IMR-90 (cell line): ENCODE measurements around the gene CCT5. TPM values are rescaled to one million over a fixed set of nuclear protein-coding genes. Genes with fewer than 3 reads are reported as not detected.
"Not testable (repeated sequence)": the region's sequence is repeated elsewhere in the genome, so short reads cannot be mapped to it uniquely, and the experiment has no call there.

ENCODE experiments used
- ATAC-seq: fragments of 200-7000 bp; cut with Tn5 transposase; 2 replicates; pipeline ENCODE4 v1.9.1; 2020; ENCODE audit warnings: low read depth, mild to moderate bottlenecking, moderate library complexity
- BruUV-seq: library from RNA; stranded (reverse); fragments of 400-500 nt; replicated peaks from 2 replicates; lab custom pipeline; 2021; lab: Mats Ljungman, UMichigan
- CTCF ChIA-PET: fragments of 300-600 bp; formaldehyde crosslinking; extraction: SDS; loops from one replicate; lab custom pipeline; 2021; ENCODE audit warnings: antibody characterized with exemption; lab: Yijun Ruan, JAX
- POLR2A ChIA-PET: fragments of 300-600 bp; sonication (Branson Sonifier 250); formaldehyde crosslinking; loops from one replicate; lab custom pipeline; 2022; ENCODE audit warnings: antibody characterized with exemption; ENCODE audit not compliant: unreplicated experiment; lab: Charles Lee
- DNase-seq: peaks from one replicate; pipeline ENCODE4 v3.0.0; 2013
- H2AFZ ChIP-seq: replicated peaks from 2 replicates; pipeline ENCODE3; 2013; ENCODE audit warnings: low read length, mild to moderate bottlenecking; ENCODE audit not compliant: poor library complexity
- H2AK5ac ChIP-seq: 2 replicates; pipeline ENCODE4 v1.6.1; 2013; ENCODE audit warnings: low read depth, low read length, inconsistent platforms
- H2AK9ac ChIP-seq: replicated peaks from 2 replicates; pipeline ENCODE3; 2013; ENCODE audit warnings: mild to moderate bottlenecking, low read depth, low read length, moderate library complexity; ENCODE audit not compliant: poor library complexity
- H2BK120ac ChIP-seq: 2 replicates; pipeline ENCODE4 v1.6.1; 2013; ENCODE audit warnings: low read depth, low read length, inconsistent platforms
- H2BK15ac ChIP-seq: 3 replicates; pipeline ENCODE4 v1.6.1; 2013; ENCODE audit warnings: low read depth, low read length, inconsistent platforms
- H2BK20ac ChIP-seq: 2 replicates; pipeline ENCODE4 v1.6.1; 2013; ENCODE audit warnings: low read depth, mild to moderate bottlenecking, inconsistent platforms, low read length, moderate library complexity
- H2BK5ac ChIP-seq: 2 replicates; pipeline ENCODE4 v1.6.1; 2013; ENCODE audit warnings: mild to moderate bottlenecking, low read depth, low read length, inconsistent platforms; ENCODE audit not compliant: poor library complexity, severe bottlenecking
- H3K14ac ChIP-seq: replicated peaks from 2 replicates; pipeline ENCODE4 v1.6.1; 2013; ENCODE audit warnings: low read depth, low read length, inconsistent platforms
- H3K18ac ChIP-seq: 2 replicates; pipeline ENCODE4 v1.6.1; 2013; ENCODE audit warnings: low read depth, low read length, control low read depth
- H3K23ac ChIP-seq: 2 replicates; pipeline ENCODE4 v1.6.1; 2013; ENCODE audit warnings: low read depth, low read length, inconsistent platforms
- H3K27ac ChIP-seq: 2 replicates; pipeline ENCODE4 v1.5.1; 2013; ENCODE audit warnings: mild to moderate bottlenecking, control low read depth, low read length; ENCODE audit not compliant: insufficient read depth
- H3K27me3 ChIP-seq: 2 replicates; pipeline ENCODE4 v1.6.1; 2013; ENCODE audit warnings: low read length; ENCODE audit not compliant: control insufficient read depth, insufficient read depth
- H3K36me3 ChIP-seq: 2 replicates; pipeline ENCODE4 v1.6.1; 2013; ENCODE audit warnings: low read length, mixed read lengths; ENCODE audit not compliant: control insufficient read depth, insufficient read depth
- H3K4ac ChIP-seq: 2 replicates; pipeline ENCODE4 v1.6.1; 2013; ENCODE audit warnings: low read depth, low read length, inconsistent platforms
- H3K4me1 ChIP-seq: 2 replicates; pipeline ENCODE4 v1.6.1; 2013; ENCODE audit warnings: low read length, mixed read lengths; ENCODE audit not compliant: control insufficient read depth, insufficient read depth
- H3K4me2 ChIP-seq: 2 replicates; pipeline ENCODE4 v1.6.1; 2013; ENCODE audit warnings: low read depth, mild to moderate bottlenecking, control low read depth, low read length, moderate library complexity
- H3K4me3 ChIP-seq: 2 replicates; pipeline ENCODE4 v1.5.1; 2013; ENCODE audit warnings: low read depth, mild to moderate bottlenecking, control low read depth, low read length, moderate library complexity; ENCODE audit not compliant: insufficient read depth
- H3K56ac ChIP-seq: 2 replicates; pipeline ENCODE4 v1.6.1; 2013; ENCODE audit warnings: low read length, inconsistent platforms; ENCODE audit not compliant: insufficient read depth; ENCODE audit errors: extremely low read depth
- H3K79me1 ChIP-seq, 2 experiments: 2 replicates each; pipeline ENCODE4 v1.6.1; 2013; ENCODE audit warnings: low read length in 2 of 2, inconsistent platforms in 1 of 2, low read depth in 1 of 2
- H3K9ac ChIP-seq: 2 replicates; pipeline ENCODE4 v1.6.1; 2013; ENCODE audit warnings: low read depth, low read length, control low read depth
- H3K9me1 ChIP-seq: 2 replicates; pipeline ENCODE4 v1.6.1; 2013; ENCODE audit warnings: low read length, inconsistent platforms; ENCODE audit not compliant: insufficient read depth
- H3K9me3 ChIP-seq: 2 replicates; pipeline ENCODE4 v1.6.1; 2013; ENCODE audit warnings: low read length; ENCODE audit not compliant: control insufficient read depth, insufficient read depth
- H4K20me1 ChIP-seq: 2 replicates; pipeline ENCODE4 v1.6.1; 2013; ENCODE audit warnings: low read length, inconsistent platforms; ENCODE audit not compliant: insufficient read depth
- H4K5ac ChIP-seq: 2 replicates; pipeline ENCODE4 v1.6.1; 2013; ENCODE audit warnings: mild to moderate bottlenecking, low read depth, low read length, control low read depth
- H4K8ac ChIP-seq, 2 experiments: 2 replicates each; pipeline ENCODE4 v1.6.1; 2013; ENCODE audit warnings: low read depth in 2 of 2, low read length in 2 of 2, control low read depth in 1 of 2, inconsistent platforms in 1 of 2
- H4K91ac ChIP-seq: 2 replicates; pipeline ENCODE4 v1.6.1; 2013; ENCODE audit warnings: low read depth, low read length, inconsistent platforms; ENCODE audit not compliant: insufficient read depth
- FOS ChIP-seq: fragments of 150-350 bp; IDR thresholded peaks from 2 replicates; pipeline ENCODE4 v1.6.1; 2016; ENCODE audit warnings: low read depth, low read length
- WGBS, 2 experiments: methylation state at CpG; one replicate each; pipeline versions ENCODE4 v1.1.5 to v1.1.7; 2013; ENCODE audit warnings: missing lambda C conversion rate in 2 of 2; ENCODE audit not compliant: insufficient read length in 1 of 2; ENCODE audit errors: extremely low coverage in 2 of 2; 5-methylcytosine and 5-hydroxymethylcytosine counted together
- dilution Hi-C: fragments of 300-500 bp; cut with HindIII; formaldehyde crosslinking; loops from one replicate; pipeline ENCODE4 v1.14.3; 2018; ENCODE audit warnings: low sequenced_read_pairs; ENCODE audit not compliant: unreplicated experiment
- in situ Hi-C: fragments of 300-500 bp; cut with MboI; formaldehyde crosslinking; loops from 3 replicates; pipeline ENCODE4 v1.14.3; 2019; ENCODE audit warnings: low sequenced_read_pairs, inconsistent platforms, mixed read lengths
- intact Hi-C: fragments of 100-400 bp; cut with micrococcal nuclease; formaldehyde crosslinking; loops from 2 replicates; pipeline ENCODE4 v1.10.0; 2022
- polyA plus RNA-seq, 3 experiments: library from polyadenylated mRNA; depleted of rRNA; stranded (reverse); fragments of >200 nt; gene quantifications; 2 replicates each; pipeline ENCODE4 v1.2.3, GENCODE V29; 2012; ENCODE audit warnings: low replicate concordance in 1 of 3
- total RNA-seq: library from RNA; depleted of rRNA; stranded (reverse); fragments of >200 nt; gene quantifications from 2 replicates; pipeline ENCODE4 v1.2.3, GENCODE V29; 2012

Gene CCT5
- total and polyA plus RNA-seq, 2 of the 4 experiments (the other 2 are of a cell fraction) = 358 to 481 TPM

DNA sequence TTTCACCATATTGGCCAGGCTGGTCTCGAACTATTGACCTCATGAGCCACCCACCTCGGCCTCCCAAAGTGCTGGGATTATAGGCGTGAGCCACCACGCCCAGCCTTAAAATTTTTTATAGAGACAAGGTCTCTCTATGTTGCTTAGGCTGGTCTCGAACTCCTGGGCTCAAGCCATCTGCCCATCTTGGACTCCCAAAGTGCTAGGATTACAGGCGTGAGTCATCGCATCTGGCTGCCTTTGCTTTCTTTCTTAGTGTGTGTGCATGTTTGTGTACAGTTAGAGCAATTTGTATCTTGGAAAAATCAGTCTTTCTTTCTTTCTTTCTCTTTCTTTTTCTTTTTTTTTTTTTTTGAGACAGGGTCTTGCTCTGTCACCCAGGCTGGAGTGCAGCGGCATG is 35.3 kb downstream of the CCT5 start:
- H4K5ac ChIP-seq, H3K4me1 ChIP-seq, dilution Hi-C loops, H3K4ac ChIP-seq, H3K18ac ChIP-seq, H2BK20ac ChIP-seq, H2BK120ac ChIP-seq, H4K8ac ChIP-seq, H4K91ac ChIP-seq, H3K79me1 ChIP-seq, H2BK5ac ChIP-seq, H3K23ac ChIP-seq, CTCF ChIA-PET, H2AK5ac ChIP-seq, H3K9me3 ChIP-seq, H3K27me3 ChIP-seq, H2AK9ac ChIP-seq, H4K20me1 ChIP-seq, H2BK15ac ChIP-seq, H3K27ac ChIP-seq, BruUV-seq, H3K56ac ChIP-seq, H3K4me3 ChIP-seq, H3K9ac ChIP-seq, H2AFZ ChIP-seq, H3K9me1 ChIP-seq, POLR2A ChIA-PET, H3K36me3 ChIP-seq, H3K14ac ChIP-seq, H3K4me2 ChIP-seq: not testable (repeated sequence)
- peak; percentile 5; the same call in 1 of the 2 replicates for TF ChIP-seq FOS
- ATAC-seq (0 out of 2 replicates have a peak, but pooled peaks have one; percentile 25), DNase-seq (peak; percentile 69)
- WGBS, 2 experiments = 100% methylated on average over 3 of the region's 8 CpGs; no CpG with 5 or more reads in 1 of the 2 experiments
- intact Hi-C loops = loop anchor here (2.0 to 5.0 kb wide), 2 partner anchors 47 to 67 kb away; partner anchors contain the start of gene MARCHF6
- in situ Hi-C loops = loop anchor here (5.0 kb wide), 1 partner anchor 132 kb away; no protein-coding TSS in a partner anchor
